Ecto neural progenitor cell (in vitro differentiated cells): Measurements from ENCODE around the gene FNDC1.

Experiments
- DNase-seq: peaks from one replicate; pipeline ENCODE4 v3.0.0-alpha.2; 2018; ENCODE audit warnings: low spot score

FNDC1 gene

DNA sequence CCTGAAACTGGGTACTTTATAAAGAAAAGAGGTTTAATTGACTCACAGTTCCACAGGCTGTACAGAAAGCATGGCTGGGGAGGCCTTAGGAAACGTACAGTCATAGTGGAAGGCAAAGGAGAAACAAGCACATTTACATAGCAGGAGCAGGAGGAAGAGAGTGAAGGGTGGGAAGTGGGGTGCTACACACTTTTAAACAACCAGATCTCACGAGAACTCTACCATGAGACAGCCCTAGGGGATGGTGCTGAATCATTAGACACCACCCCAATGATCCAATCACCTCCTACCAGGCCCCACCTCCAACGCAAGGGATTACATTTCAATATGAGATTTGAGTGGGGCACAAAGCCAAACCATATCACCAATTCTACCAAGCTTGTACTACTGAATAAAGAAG is 7.4 kb upstream of the FNDC1 start:
- DNase-seq, result no peak

DNA sequence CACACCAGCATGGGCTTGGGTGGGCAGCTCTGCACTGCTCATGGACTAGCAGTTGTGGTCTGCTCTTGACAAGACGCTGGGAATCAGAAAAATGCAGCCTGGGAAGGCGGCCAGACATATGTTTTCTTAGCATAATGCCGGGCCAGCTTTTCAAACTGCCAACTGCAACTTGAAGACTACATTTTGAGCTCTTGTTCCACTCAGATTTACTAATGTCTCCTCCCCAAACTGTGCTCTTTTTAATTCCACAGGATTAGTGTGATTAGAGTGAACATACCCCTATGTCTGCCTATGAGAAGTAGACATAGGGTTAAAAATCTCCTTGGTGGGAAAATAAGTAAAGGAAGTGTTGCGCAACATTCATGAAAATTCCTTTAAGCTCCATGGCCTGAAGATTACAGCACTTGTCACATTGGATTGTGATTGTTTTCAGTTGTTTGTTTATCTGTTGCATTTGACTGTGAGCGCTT is 5.3 kb upstream of the FNDC1 start:
- DNase-seq, result no peak

DNA sequence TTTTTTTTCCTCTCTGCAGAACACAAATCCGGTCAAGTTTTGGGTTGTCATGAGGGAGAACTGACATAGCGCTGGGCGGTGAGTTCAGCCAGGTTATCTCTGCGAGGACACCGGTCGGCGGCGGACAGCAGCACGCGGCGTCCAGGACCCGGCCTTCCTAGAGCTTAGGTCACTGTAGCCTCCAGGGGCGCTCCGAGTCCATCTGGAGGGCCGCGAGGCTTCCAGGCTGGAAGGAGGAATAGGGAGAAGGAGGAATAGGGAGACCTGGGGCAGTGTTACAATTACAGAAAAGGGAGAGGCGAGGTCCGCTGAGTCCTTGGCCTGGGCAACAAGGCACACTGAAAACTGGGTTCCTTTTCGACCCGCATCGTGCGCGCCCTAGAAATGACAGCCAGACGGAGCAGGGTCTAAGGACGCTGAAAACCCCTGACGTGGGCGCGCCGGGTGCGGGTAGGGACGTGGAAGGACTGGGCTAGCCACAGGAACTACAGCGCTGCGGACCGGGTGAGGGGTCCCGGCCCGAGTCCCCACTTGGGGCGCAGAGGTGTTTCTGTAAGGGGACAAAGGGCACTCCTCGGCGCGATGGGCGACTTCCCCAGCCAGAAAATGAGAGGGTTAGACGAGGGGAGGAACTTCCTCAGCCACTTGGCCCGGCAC is 536 bp upstream of the FNDC1 start:
- DNase-seq, result peak; percentile 85

DNA sequence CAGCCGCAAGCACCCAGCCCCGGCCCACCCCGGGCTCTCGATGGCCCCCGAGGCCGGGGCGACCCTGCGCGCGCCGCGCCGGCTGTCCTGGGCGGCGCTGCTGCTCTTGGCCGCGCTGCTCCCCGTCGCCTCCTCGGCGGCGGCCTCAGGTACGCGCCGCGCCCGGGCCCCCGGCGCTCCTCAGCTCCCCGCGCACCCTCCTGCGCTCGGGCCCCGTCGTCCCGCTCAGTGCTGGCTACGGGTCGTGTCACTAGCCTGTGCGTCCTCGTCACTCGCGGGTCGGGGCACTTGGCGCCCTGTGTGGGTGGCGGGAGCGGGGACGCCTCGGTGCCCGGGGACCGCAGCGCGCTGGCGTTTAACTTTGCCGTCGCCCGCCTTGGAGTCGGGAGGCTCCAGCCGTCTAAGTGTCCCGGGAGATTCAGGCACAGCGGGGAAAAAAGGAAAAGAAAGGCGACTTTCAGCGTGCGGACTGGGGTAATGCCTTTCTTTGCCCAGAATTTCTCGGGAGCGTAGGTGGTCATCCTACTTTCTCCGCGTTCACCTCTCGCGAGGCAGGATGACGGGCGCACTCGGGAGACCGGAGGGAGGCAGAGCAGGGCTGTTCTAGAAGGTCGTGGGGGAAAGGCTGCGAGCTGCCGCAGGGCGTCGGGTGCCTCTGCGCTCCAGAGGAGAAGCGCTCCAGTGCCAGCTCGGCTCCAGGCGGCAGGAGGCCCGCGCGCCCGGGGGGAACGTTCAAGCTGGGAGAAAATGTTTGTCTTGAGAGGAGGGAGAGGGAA is 545 bp downstream of the FNDC1 start:
- peak; percentile 71 for DNase-seq

DNA sequence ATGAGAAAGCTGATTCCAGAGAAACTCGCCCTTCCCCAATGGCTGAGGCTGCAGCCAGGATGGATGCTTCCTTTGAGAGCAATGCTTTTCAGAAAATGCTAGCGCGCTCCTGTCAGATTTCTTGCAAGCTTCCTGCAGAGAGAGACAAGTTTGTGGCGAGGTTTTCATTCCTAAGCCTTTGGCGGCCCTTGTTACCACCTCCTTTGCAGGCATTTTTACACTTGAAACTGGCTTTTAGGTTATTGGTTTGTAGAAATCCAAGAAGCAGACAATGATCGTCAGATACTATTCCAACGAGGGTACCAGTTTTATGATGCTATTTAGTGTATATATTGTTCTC is 1.1 kb downstream of the FNDC1 start:
- no peak for DNase-seq

DNA sequence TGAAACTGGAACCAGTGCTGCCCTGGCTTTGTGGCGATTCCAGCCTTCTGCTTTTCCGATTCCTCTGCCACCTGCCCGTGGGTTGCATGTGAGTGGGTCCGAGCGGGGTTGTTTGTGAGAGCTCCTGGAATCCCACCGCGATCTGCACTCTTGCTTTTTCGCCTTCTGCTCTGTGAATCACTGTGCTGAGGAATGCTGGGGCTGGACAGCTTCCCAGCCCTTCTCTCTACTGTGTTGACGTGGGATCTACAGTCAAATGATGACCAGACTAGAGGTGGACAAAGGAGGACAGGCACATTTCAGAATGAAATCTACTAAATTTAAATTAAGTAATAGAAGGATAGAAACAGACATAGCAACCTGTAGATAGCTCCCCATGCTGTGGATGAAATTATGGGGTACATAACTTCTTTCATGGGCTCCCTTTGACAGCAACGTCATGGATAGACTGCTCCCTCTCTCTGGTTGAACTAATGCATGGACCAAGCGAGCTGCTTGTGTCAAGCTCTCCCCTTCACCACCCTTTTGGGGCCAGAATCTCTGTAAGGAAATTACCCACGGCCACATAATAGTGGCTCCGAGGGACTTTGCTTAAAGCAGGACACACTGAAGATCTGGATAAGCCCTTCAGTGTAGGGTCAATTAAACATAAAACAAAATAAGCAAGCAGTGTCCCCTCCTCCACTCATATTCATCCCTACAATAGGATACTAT is 2.0 kb downstream of the FNDC1 start:
- DNase-seq, result no peak

DNA sequence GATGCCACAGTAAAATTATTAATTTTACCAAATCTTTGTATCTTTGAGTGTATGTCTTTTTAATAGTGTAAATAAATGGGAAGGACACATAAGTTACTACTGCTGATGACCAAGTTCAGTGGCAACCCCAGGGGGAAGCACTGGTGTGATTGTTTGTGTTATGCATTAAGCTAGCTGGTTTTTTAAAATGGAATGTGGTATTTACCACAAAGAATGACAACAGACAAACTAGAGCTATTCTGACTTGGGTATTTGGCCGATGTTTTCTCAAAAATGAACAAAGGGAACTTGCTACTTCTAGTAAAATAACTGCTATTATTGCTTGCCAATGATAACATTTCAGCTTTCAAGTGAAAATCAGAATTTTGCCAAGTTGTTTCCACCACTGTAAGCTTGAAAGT is 2.9 kb downstream of the FNDC1 start:
- no peak for DNase-seq

DNA sequence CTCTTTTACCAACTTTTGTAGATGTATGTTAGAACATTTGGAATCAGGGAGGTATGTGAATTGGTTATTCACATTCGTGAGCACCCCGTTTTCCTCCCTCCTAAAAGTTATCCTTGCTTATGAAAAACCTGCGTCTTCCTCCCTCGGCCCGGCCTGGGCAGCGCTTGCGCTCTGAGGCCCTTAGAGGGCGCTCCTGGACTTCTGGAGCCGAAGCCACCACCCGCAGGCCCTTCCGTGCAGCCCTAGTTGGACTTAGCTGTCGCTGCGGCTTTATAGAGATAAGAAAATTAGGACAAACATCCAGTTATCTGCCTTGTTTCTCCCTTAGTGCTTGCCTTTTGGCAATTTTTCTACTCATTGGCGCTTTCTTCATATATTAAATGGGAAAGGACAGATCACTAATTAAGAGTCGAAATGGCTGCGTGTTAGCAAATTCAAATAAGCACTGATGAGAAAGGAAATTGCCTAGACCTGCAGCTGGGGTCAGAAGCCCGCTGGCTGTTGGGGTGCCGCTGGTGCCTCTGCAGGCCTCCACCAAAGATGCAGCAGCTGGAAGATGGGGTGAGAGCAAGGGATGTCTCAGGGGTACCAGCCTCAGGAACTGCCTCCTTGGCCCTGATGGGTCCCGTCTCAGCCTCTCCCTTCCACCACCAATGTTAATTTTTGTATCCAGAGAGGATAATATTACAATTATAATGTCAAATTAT is 5.2 kb downstream of the FNDC1 start:
- DNase-seq, result peak; percentile 83

DNA sequence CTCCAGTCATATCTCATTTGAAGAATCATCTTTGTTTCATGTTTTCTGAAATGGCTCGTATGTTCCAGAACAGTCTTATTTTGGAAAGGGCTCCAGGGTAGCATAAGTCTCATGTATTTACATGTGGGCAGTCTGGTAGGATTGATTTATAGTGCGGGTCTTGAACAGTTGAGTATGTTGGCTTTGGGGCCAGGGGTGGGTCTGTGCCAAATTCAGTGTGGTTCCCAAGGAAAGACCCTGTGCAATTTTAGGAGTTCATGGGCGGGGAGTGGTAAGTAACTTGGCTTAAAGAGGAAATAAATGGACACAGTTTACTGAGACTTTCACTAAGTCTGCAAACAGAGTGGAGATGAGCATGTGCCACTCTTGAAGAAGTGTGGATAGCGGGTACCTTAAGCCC is 7.7 kb downstream of the FNDC1 start:
- no peak for DNase-seq

DNA sequence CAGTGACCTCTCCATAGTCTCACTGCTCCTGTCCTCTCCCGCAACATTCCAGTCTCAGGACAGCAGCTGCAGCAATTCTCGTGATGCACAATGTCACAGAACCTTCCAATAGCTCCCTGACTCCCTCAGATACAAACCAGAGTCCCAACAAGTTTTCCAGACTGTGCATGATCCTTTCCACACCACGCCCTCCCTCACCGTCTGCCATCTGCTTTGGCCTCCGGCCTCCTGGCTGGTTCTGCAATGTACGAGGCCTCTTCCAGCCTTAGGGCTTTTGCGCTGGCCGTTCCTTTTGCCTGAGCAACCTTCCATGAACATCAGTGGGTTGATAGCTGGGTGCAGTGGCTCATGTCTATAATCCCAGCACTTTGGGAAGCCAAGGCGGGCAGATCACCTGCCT is 9.6 kb downstream of the FNDC1 start:
- no peak for DNase-seq

DNA sequence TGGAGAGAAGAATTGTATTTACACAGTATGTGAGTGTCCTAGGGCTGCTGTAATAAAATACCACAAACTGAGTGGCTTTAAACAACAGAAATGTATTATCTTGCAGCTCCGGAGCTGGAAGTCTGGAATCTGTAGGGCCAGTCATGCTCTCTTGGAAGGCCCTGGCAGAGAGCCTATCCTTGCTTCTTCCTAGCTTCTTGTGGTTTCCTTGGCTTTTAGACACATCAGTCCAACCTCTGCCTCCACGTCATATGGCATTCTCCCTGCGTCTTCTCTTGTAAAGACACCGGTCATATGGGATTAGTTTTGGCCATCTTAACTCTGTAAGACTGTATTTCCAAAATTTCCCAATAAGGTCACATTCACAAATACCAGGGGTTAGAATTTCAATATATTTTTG is 10.8 kb downstream of the FNDC1 start:
- DNase-seq, result no peak

DNA sequence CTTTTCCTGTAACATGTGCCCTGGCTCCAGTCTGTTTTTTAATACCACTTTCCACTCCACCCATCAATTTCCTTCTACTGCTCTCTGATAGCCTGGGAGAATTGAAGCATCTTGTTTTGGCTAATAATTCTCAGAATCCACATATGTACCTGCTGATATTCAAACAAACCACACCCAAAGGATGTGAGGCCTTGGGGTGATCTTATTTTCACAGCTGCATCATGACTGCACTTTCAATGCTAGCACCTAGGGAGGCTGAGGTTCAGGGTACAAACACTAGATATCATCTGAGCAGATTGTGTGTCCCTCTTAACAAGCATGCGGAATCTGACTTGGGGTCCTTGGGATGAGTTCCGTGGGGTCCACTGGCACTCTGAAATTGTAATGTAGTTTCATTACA is 12.7 kb downstream of the FNDC1 start:
- DNase-seq, result no peak

DNA sequence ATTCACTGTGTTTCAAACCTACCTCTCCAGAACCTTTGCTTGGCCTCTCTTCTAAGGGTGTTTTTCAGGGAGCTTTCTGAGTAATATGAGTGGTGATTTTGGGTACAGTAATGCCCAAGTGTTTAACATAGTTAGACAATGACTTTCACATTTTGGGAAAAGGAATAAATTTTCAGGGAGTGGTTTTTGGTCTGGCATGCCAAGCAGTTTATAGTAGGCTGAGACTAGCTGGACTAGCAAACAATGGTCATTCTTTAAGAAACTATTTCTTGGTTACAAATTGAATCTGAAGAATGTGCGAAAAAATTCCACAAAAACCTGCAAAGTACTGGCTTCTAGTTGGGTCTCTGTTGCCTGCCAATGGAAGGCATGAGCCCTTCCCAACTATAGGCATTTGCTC is 15.4 kb downstream of the FNDC1 start:
- no peak for DNase-seq

DNA sequence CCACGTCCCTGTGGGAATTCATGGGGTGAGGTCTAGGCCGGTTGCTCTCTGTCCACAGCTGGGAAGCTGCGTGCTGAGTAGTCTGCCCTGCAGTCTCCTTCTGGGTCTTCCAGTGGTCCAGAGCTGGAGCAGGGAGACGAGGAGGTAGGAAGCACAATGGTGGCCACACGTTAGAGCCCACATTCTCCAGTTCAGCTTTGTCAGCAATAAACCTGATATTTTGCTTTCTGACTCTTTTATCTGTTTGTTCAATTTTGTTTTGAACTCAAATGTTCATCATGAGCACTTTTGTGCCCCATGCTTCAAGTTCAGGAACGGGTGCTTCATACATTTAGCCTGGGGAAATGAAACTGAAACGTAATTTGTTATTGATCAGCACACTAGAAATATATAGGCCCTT is 21.3 kb downstream of the FNDC1 start:
- no peak for DNase-seq

DNA sequence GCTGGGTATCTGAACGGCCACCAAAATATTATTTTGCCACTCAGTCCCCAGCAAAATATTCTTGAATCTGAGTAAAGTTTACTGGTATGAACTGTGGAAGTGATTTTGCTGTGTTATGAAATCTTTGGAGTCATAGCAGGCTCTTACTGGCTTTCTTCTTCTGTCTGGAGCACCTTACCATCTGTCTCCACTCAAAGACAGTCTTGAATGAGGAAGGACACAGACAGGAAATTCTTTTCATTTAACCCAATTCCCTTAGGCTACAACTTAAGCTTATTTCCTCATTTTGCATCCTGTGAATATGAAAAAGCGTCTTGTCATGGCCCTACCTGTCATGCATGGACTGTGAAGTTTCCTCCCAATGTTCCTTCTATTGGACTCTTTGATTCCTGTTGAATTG is 24.7 kb downstream of the FNDC1 start:
- no peak for DNase-seq

DNA sequence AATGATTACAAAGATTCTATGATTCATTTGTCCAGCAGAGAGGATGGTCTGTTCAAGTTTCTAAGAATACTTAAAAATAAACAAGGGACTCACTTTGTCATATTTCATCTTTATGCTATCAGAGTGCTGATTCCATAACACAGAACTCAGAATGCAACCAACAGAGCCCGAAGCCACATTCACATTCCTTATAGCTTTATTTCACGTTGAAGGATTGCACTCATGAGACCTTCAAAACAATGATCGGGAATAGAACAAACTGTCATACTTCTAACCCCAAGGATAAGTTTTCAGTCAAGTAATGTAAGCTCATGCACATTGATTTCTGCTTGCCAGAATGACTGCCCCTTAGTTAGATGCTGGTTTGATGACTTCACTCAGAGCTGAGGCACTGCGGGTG is 25.2 kb downstream of the FNDC1 start:
- no peak for DNase-seq

DNA sequence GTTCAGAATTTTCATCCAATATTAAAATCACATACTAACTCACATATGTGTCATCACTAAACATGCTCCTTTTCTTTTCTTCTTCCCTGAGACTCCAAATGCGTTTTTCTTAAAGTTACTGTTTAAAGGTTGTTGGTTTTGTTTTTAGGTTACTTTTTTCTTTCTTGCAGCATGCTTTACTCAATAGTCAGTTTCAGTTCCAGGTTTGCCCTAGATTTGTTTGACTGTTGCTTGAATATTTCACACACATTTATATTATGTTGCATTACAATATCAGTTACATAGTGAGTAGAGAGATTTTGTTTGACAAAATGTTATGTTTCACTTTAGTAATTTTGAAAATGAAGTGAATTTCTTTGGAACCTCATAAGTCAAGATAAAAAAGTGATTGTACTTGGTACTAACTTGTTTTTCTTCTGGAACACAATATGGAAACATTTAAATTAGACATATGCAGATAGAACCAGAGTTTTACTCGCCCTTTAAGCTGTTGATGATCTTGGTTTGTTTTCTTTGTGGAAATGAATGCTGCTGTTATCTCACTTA is 27.3 kb downstream of the FNDC1 start:
- DNase-seq, result no peak

DNA sequence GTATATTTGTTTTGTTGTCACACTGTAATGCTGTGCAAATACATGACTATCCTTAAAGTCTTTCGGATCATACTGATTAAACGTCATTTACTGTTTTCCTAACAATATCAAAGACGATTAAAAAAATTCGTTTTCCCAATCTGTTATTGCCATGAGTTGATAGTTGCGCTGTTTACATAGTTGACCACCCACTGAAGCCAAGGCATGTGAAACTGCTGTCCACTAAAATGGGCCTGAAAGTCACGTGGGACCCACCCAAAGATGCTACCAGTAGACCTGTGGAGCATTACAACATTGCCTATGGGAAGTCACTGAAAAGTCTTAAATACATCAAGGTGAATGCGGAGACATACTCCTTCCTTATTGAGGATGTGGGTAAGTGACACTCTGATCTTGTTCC is 28.1 kb downstream of the FNDC1 start:
- no peak for DNase-seq

DNA sequence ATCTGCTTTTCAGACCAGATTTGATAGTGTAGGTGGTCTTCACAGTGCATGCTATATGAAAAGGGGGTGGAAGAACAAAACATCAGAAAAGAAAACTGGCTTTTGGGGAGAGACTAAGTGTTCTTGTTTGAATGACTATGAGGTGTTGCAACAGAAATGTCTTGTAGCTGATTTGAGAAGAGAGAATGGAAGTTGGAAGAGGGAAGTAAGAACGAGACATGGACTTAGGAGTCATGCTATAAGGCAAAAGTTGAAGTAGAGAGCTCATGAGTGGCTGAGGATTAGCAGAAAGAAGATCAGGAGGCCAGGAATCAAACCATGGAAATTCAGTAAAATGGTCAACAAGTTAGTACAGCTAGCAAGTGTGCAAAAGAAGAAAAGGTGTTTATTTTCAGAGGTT is 32.1 kb downstream of the FNDC1 start:
- DNase-seq, result no peak

DNA sequence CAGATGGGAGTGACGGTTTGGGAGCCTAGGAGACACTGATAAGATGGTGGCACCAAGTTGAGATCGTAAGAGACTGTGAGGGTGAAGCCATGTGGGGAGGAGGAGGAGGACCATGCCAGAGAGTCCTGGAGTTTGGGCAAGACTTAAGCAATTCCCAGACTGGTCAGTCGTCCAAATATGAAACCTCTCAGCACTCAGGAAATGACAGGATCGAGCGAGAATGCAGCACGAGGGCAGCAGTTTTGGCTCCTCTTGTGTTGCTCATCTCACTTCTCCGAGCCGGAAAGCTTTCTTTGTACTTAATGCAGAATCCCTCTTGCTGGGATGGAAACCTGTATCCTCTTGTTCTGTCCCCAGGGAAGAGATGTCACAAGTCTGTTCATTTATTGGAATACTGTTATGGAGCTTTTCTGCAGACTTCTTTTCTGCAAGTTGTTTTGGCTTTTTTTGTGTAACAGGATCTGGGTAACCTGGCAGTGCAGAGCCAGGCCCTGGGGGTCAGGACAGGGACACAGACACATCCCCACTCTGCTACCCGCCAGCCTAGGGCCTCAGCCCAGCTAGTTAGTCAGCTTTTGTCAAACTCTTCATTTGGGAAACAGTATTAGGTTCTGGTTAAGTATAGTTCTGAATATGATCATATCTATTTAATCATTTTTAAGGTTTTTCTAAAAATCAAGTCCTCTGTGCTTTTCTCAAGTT is 34.3 kb downstream of the FNDC1 start:
- DNase-seq, result no peak

DNA sequence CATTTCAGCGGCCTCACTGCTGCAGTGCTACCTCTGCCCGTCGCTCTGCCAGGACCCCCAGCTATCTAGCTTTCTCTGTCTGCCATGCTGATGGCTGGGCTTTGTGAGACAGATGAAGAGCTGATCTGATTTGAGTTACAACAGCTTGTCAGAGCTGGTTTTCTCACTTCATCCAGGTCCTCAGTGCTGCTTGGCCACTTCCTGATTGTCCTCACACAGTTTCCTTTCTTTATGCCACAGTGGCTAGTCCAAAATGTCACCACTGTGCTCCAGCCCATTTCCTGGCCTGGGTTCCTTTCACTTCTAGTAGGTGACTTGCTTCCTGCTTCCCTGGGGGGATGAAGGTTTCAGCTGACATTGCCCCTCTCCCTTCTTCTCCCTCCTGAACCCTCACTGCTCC is 35.4 kb downstream of the FNDC1 start:
- DNase-seq, result no peak

DNA sequence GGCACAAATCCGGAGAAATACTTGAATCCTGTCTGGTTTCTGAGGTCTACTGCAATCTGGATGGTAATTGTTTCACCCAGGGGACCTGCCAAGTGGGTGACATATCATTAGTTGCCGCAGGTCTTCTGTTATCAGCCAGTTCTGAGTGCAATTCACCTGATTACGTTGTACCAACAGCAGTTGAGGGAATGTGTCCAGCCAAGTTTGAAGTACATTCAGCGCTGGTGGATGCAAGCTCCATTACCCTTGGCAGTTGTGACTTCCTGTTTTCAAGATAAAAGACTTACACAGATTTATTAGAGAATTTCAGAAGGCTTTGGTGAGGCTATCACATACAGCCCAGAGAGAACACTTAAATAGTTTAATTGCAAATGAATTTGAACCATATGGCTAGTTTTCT is 42.8 kb downstream of the FNDC1 start:
- DNase-seq, result no peak
